22Rv1 (cell line): Measurements from ENCODE around the gene DNAJC19.

Experiments
- ZFX ChIP-seq: fragments of 450-650 bp; IDR thresholded peaks from 2 replicates; pipeline ENCODE4 v1.6.1; 2017; ENCODE audit warnings: antibody characterized with exemption, borderline replicate concordance
- TF ChIP-seq, protein P1 (sequence below): fragments of 450-650 bp; IDR thresholded peaks from 2 replicates; pipeline ENCODE4 v1.5.1; 2017; ENCODE audit warnings: mild to moderate bottlenecking

GRCh38 chr3:180962530-180962929 lies 27.0 kb downstream of the DNAJC19 start:
- TF ChIP-seq, protein P1, sequence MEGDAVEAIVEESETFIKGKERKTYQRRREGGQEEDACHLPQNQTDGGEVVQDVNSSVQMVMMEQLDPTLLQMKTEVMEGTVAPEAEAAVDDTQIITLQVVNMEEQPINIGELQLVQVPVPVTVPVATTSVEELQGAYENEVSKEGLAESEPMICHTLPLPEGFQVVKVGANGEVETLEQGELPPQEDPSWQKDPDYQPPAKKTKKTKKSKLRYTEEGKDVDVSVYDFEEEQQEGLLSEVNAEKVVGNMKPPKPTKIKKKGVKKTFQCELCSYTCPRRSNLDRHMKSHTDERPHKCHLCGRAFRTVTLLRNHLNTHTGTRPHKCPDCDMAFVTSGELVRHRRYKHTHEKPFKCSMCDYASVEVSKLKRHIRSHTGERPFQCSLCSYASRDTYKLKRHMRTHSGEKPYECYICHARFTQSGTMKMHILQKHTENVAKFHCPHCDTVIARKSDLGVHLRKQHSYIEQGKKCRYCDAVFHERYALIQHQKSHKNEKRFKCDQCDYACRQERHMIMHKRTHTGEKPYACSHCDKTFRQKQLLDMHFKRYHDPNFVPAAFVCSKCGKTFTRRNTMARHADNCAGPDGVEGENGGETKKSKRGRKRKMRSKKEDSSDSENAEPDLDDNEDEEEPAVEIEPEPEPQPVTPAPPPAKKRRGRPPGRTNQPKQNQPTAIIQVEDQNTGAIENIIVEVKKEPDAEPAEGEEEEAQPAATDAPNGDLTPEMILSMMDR, result no peak
- TF ChIP-seq ZFX, result no peak
